ENCODE data around the gene MCTP2.
A peak's percentile ranks its signal among the peaks of the same experiment; 100 is the strongest.

The MCTP2 gene

GRCh38 chr15:94381384-94381783 is 150.0 kb downstream of the MCTP2 start:
- no peak for DNase-seq (ENCODE audit: insufficient read length, low spot score)

GRCh38 chr15:94383041-94383440 is 151.7 kb downstream of the MCTP2 start:
- DNase-seq (ENCODE audit: insufficient read length, low spot score): no peak
- FAIRE-seq: no peak

More at GRCh38 chr15:94381384-94381783, 150.0 kb downstream of the MCTP2 start:
- FAIRE-seq: no peak

- FAIRE-seq (no peak), DNase-seq (ENCODE audit: insufficient read length, low spot score) (no peak)
Observed at GRCh38 chr15:94383706-94384105, 152.3 kb downstream of the MCTP2 start.

DNA sequence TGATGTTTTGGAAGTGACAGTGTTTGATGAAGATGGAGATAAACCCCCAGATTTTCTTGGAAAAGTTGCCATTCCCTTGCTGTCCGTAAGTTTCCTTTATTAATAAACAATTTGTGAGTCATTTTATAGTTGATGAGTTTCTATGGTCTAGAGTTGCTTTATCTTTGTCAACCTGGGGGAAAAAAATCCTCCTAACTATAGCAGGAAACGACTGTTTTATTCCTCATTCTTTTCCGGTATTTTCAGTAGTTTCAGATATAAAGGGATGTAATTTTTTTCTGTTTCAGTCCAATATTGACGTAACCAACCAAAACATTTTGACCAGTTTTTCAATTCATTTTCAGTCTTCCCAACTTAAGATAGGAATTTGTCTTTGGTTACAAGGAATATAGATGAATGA is 154.1 kb downstream of the MCTP2 start:
- no peak for FAIRE-seq

DNA sequence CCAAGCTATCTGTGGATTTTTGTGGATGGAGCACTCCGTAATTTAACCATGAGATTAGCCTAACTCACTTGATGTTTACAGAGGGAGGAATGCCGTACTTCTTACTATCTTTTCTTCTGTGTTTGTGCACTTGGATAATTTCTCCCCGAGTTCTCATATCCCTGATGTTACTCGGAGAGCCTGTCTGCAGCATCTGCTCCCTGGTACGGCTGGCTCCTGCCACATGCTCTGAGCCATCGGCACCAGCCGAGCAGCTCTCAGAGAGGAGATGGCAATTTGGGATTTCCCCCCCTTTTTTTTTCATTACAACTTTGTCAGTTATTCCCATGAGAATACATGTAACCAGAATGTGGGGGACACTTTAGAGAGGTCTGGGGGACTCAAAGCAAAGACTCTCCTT is 155.0 kb downstream of the MCTP2 start:
- FAIRE-seq: no peak
- no peak for DNase-seq (ENCODE audit: insufficient read length, low spot score)

More for the DNA sequence above, 154.1 kb downstream of the MCTP2 start:
- DNase-seq (ENCODE audit: insufficient read length, low spot score): no peak

DNA sequence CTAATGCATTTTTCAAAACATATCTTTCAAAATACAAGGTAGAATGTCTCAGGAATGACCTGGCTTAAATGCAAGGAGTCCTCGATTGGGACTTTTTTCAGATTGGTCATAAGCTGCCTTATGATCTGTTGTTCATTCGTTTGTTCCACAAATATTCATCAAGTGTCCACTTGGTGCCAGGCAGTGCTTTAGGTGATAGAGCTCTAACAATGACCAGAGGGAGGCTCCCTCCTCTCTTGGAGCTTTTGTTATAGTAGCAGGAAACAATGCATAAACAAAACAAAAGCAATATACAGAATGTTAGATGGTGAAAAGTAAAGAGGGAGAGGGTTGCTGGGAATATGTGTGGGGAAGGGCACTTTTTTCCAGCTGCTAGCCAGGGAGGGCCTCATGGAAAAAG is 156.1 kb downstream of the MCTP2 start:
- DNase-seq (ENCODE audit: insufficient read length, low spot score): no peak
- no peak for FAIRE-seq

- DNase-seq (ENCODE audit: insufficient read length, low spot score) (no peak), FAIRE-seq (peak; percentile 81)
Observed at GRCh38 chr15:94387849-94388441, 156.6 kb downstream of the MCTP2 start.

DNA sequence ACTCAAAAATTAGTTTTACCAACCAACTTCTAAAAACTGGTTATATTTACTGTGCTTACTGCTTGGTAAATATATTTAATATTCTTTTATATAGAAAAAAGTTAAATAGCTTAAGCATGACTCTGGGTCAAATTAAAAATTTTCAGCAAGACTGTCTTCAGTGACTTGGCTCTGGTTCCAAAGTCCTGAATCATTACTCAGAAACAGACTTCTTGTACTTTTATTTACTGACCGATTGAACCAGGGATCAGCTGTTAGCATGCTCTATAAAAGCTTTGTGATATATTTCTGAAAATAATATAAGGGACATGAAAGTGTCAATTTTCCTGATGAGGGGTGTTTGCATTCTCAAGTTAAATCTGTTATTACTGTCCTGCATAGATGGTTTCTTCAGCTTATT is 164.3 kb downstream of the MCTP2 start:
- FAIRE-seq: no peak
- no peak for DNase-seq (ENCODE audit: insufficient read length, low spot score)

GRCh38 chr15:94397337-94397736 is 166.0 kb downstream of the MCTP2 start:
- FAIRE-seq (no peak), DNase-seq (ENCODE audit: insufficient read length, low spot score) (no peak)

DNA sequence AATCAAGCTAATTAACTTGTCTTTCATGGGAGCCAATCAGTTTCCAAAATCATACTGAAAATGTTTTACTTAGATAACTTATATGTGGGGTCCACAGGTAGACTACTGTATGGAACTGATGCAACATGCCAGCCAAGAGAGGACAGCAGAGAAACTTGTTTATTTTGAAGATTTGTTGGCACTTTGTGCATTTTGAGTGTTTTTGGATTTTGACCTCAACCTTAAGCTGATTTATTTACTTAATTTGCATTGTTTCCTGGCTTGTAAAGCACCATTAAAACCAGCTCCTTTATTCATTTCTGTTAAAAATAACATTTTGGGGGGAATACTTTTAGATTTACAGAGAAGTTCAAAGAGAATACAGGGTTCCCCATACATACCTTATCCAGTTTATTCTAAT is 166.6 kb downstream of the MCTP2 start:
- FAIRE-seq: no peak
- DNase-seq (ENCODE audit: insufficient read length, low spot score): no peak

- FAIRE-seq: no peak
- DNase-seq (ENCODE audit: insufficient read length, low spot score): no peak
Observed at GRCh38 chr15:94400526-94401298, 169.4 kb downstream of the MCTP2 start.

DNA sequence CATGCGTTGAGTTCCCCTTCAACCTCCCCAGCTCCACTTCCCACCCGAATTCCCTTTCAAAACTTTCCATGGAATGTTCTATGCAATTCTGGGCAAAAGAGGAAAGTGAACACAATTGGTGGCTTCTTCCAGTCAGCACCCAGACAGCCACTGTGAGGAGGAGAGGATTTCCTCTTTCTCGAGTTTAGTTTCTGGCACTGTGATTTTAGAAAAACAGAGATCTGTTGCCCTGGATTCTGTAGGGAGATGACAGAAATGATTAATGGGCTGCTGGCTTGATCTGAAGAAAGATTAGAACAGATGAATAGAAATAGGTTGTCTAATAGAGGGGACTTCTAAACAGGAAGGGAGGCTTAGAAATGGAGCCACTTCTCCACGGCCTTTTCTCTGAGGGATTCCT is 172.0 kb downstream of the MCTP2 start:
- DNase-seq (ENCODE audit: insufficient read length, low spot score) (no peak), FAIRE-seq (no peak)

GRCh38 chr15:94404733-94405283 is 173.4 kb downstream of the MCTP2 start:
- DNase-seq (ENCODE audit: insufficient read length, low spot score): no peak
- FAIRE-seq: no peak

GRCh38 chr15:94411285-94411684 is 179.9 kb downstream of the MCTP2 start:
- DNase-seq (ENCODE audit: insufficient read length, low spot score) (no peak), FAIRE-seq (no peak)

DNA sequence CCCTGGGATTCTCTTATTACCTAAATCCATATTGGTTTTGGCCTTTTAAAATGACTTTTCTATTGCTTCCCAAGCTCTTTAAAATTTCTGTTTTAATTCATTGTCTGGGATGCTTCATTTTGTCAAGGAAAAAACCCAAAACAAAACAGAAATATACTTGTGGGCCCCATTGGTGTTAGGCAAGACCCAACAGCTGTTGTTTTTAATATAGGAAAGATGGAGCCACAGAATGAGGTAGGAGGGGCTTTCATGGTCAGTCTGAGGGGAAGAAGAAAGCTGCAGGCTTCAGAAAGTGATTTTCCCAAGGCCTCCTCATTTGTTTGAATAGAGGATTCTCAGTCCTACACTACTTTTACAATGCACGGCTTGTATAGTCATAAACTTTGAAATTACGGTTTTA is 180.5 kb downstream of the MCTP2 start:
- no peak for FAIRE-seq
- no peak for DNase-seq (ENCODE audit: insufficient read length, low spot score)

GRCh38 chr15:94412979-94413746 is 181.8 kb downstream of the MCTP2 start:
- FAIRE-seq: peak; percentile 94
- DNase-seq (ENCODE audit: insufficient read length, low spot score): peak; percentile 4

- no peak for DNase-seq (ENCODE audit: insufficient read length, low spot score)
- FAIRE-seq: no peak
Observed at GRCh38 chr15:94414916-94415315, 183.6 kb downstream of the MCTP2 start.

DNA sequence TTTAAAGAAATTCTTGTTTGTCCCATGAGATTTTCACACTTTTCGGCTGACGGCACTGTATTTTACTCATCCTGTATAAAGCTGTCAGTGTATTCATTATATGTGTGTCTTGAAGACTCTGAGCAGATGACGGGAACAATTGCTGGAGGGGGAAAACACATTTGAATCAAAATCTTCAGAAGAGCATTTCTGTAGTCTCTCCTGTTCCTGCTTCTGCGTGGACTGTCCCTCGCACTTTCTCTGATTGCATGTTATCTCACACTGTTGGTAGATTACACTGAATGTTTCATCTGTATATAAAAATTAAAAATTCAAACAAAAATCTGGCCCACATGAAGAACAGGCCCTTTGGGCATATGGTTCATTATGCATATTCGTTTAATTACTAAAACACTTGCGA is 184.9 kb downstream of the MCTP2 start:
- no peak for DNase-seq (ENCODE audit: insufficient read length, low spot score)
- FAIRE-seq: no peak

DNA sequence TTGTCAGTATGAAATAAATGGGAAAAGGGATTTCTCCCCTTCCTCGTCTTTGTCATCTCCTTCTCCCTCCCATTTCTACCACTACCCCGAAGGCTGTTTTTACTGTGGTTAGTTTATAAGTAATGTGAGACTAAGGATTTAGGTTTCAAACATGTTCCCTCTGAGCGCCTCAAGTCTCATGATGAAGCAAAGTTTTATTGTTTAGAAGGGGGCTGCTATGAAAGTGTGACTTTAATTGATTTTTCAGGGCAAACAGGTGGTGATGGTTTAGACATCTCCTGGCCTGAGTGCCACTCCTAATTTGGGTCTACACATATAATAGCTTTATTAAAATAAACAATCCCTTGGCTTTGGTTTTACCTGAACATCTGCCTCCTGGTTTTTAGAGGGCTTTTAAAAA is 185.5 kb downstream of the MCTP2 start:
- DNase-seq (ENCODE audit: insufficient read length, low spot score) (no peak), FAIRE-seq (no peak)

DNA sequence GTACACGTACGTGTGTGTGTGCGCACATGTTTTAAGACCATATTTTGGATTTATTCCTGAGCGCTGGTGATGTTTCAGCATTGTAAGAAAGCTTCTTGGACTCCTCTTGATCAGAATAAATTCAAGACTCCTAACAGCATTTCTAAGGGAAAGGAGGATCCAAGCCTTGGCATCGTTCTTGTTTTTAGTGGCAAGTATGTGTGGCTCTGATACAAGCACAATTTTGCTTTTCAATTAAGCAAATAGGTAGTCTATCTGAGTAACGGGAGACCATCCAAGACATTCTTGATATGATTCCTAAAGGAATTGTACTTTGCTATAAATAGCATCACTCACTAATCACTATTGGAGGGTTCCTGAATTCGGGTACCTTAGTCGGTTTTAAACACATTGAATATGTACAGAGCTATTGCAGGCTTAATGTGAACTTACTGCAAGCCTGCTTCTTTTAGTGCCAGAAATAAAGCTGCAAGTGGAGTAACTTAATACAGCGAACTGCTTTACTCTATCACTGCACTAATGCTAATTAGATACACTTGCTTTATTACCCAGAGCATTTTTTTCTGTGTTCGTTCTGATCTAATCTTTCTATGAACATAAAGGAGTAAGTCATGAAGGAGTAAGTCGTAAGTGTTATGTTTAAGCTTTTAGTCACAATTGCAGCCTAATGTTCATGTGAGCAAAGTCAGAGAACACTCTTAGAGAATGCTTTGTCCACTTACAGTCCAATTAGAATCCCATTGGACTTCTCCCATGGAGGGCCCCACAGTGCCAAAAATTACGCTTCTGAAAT is 186.3 kb downstream of the MCTP2 start:
- DNase-seq (ENCODE audit: insufficient read length, low spot score) (no peak), FAIRE-seq (no peak)

- DNase-seq (ENCODE audit: insufficient read length, low spot score): no peak
- FAIRE-seq: no peak
Observed at GRCh38 chr15:94421706-94422105, 190.3 kb downstream of the MCTP2 start.
